Ishikawa (cell line): ENCODE results near the gene RFFL.

Experiments
- CEBPB ChIP-seq: IDR thresholded peaks from 2 replicates; pipeline ENCODE4 v1.6.1; 2012
- CREB1 ChIP-seq: IDR thresholded peaks from 2 replicates; pipeline ENCODE4 v1.6.1; 2012; ENCODE audit warnings: low read depth
- EGR1 ChIP-seq: IDR thresholded peaks from 2 replicates; pipeline ENCODE4 v1.6.1; 2012
- EP300 ChIP-seq: IDR thresholded peaks from 2 replicates; pipeline ENCODE4 v1.6.1; 2012; ENCODE audit warnings: borderline replicate concordance
- FOXM1 ChIP-seq: IDR thresholded peaks from 2 replicates; pipeline ENCODE4 v1.6.1; 2012; ENCODE audit warnings: low read depth, borderline replicate concordance
- NFIC ChIP-seq: IDR thresholded peaks from 2 replicates; pipeline ENCODE4 v1.6.1; 2012
- RAD21 ChIP-seq: IDR thresholded peaks from 2 replicates; pipeline ENCODE4 v1.6.1; 2012; ENCODE audit warnings: low read depth
- TAF1 ChIP-seq: IDR thresholded peaks from 2 replicates; pipeline ENCODE4 v1.6.1; 2012; ENCODE audit warnings: low read depth, mild to moderate bottlenecking
- TCF12 ChIP-seq: IDR thresholded peaks from 2 replicates; pipeline ENCODE4 v1.6.1; 2012; ENCODE audit warnings: low read depth
- TEAD4 ChIP-seq: IDR thresholded peaks from 2 replicates; pipeline ENCODE4 v1.6.1; 2012
- YY1 ChIP-seq: IDR thresholded peaks from 2 replicates; pipeline ENCODE4 v1.6.1; 2012; ENCODE audit warnings: low read depth
- ZBTB7A ChIP-seq: IDR thresholded peaks from 2 replicates; pipeline ENCODE4 v1.6.1; 2012; ENCODE audit warnings: low read depth
- TF ChIP-seq, protein P1 (sequence below): IDR thresholded peaks from 2 replicates; pipeline ENCODE4 v1.6.1; 2012; ENCODE audit warnings: low read depth, mild to moderate bottlenecking
- TF ChIP-seq, protein P2 (sequence below): IDR thresholded peaks from 2 replicates; pipeline ENCODE4 v1.6.1; 2012
- TF ChIP-seq, protein P3 (sequence below): IDR thresholded peaks from 2 replicates; pipeline ENCODE4 v1.6.1; 2012

Gene RFFL

DNA sequence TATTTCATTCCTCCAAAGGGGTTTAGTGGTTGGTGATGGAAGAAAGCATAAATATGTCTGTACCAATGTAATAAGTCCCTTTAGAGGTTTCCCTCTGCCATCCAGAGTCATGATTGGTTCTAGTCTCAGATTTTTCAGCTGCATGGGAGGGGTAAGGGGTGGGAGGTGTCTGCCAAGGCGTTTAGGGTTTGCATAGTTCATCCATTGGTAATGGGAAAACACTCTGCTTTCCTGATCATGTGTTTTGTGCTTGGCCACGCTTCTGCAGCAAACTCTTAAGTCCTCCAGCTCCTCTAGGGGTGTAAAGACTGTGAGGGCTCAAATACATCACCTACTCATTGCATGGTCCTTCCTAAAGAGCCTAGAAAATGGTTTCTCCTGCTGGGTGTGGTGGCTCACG is 53.4 kb downstream of the RFFL start:
- TF ChIP-seq FOXM1 (no peak), TEAD4 (no peak), YY1 (no peak), CEBPB (no peak), EP300 (no peak), TAF1 (no peak), RAD21 (no peak), EGR1 (no peak), NFIC (no peak), CREB1 (no peak), TCF12 (no peak), ZBTB7A (no peak)
- TF ChIP-seq, protein P1, sequence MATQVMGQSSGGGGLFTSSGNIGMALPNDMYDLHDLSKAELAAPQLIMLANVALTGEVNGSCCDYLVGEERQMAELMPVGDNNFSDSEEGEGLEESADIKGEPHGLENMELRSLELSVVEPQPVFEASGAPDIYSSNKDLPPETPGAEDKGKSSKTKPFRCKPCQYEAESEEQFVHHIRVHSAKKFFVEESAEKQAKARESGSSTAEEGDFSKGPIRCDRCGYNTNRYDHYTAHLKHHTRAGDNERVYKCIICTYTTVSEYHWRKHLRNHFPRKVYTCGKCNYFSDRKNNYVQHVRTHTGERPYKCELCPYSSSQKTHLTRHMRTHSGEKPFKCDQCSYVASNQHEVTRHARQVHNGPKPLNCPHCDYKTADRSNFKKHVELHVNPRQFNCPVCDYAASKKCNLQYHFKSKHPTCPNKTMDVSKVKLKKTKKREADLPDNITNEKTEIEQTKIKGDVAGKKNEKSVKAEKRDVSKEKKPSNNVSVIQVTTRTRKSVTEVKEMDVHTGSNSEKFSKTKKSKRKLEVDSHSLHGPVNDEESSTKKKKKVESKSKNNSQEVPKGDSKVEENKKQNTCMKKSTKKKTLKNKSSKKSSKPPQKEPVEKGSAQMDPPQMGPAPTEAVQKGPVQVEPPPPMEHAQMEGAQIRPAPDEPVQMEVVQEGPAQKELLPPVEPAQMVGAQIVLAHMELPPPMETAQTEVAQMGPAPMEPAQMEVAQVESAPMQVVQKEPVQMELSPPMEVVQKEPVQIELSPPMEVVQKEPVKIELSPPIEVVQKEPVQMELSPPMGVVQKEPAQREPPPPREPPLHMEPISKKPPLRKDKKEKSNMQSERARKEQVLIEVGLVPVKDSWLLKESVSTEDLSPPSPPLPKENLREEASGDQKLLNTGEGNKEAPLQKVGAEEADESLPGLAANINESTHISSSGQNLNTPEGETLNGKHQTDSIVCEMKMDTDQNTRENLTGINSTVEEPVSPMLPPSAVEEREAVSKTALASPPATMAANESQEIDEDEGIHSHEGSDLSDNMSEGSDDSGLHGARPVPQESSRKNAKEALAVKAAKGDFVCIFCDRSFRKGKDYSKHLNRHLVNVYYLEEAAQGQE: no peak
- TF ChIP-seq, protein P2, sequence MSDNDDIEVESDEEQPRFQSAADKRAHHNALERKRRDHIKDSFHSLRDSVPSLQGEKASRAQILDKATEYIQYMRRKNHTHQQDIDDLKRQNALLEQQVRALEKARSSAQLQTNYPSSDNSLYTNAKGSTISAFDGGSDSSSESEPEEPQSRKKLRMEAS: no peak
- TF ChIP-seq, protein P3, sequence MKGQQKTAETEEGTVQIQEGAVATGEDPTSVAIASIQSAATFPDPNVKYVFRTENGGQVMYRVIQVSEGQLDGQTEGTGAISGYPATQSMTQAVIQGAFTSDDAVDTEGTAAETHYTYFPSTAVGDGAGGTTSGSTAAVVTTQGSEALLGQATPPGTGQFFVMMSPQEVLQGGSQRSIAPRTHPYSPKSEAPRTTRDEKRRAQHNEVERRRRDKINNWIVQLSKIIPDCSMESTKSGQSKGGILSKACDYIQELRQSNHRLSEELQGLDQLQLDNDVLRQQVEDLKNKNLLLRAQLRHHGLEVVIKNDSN: no peak

DNA sequence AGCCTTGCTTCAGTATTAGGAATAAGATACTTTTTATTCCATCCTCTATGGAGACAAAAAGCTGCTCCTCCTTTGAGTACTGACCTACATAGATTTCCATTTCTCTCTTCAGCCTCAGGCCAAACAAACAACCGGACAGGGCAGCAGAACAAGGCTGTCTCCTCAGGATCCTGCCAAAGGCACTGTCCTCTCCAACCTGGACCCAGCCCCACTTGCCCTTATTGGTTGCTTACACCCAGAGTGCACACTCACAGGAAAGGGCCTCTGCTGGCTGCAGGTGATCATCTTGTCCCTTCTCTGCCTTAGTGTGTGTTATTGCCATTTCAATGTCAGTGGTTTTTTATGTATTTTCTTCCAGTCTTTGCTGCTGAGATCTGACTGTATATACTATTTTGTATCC is 56.5 kb downstream of the RFFL start:
- no peak for TF ChIP-seq YY1

DNA sequence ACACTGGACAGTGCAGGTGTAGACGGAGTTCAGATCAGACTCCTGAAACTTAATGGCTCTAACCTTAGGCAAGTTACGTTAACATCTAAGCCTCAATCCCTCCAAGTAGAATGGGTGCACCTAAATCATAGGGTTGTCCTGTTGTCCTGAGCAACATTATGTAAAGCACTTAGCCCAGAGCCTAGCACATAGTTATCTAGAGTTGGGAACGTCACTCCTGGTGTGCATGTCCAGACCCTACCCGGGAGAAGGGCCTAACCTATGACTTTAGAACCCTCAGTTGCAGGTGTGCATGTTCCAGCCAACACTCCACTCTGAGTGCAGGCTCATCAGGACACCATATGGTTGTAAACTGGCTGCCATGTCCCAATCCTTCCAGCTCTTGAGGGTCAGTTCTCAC is 57.2 kb downstream of the RFFL start:
- no peak for TF ChIP-seq YY1
- no peak for TF ChIP-seq TCF12
- no peak for TF ChIP-seq FOXM1
- no peak for TF ChIP-seq CEBPB
- no peak for TF ChIP-seq TAF1
- TF ChIP-seq RAD21: no peak
- no peak for TF ChIP-seq ZBTB7A
- TF ChIP-seq EGR1: no peak
- TF ChIP-seq, protein P2: no peak
- TF ChIP-seq NFIC: no peak
- TF ChIP-seq, protein P1: no peak
- TF ChIP-seq EP300: no peak
- no peak for TF ChIP-seq CREB1
- TF ChIP-seq, protein P3: no peak
- TF ChIP-seq TEAD4: no peak

DNA sequence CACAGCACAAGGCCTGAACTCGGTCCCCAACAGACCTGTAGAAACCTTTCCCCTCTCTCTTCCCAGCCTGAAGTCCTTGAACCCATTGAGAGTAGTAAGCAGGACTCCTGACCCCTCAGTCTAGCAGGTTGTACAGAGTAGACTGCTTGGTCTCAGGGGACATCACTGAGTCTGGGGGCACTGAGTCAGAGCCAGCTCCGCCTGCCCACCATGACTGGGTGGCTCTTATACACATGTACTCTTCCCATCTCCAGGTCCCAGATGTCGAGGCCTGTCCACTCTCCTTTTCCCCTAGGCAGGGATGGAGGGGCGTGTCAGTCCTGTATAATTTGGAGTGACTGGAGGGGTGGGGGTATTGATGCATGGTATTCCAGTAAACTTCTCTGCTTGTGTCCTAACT is 59.7 kb downstream of the RFFL start:
- TF ChIP-seq, protein P1: no peak
- no peak for TF ChIP-seq TEAD4
- no peak for TF ChIP-seq TAF1
- TF ChIP-seq, protein P2: no peak
- no peak for TF ChIP-seq RAD21
- TF ChIP-seq TCF12: no peak
- no peak for TF ChIP-seq NFIC
- TF ChIP-seq EGR1: no peak
- no peak for TF ChIP-seq ZBTB7A
- TF ChIP-seq EP300: no peak

DNA sequence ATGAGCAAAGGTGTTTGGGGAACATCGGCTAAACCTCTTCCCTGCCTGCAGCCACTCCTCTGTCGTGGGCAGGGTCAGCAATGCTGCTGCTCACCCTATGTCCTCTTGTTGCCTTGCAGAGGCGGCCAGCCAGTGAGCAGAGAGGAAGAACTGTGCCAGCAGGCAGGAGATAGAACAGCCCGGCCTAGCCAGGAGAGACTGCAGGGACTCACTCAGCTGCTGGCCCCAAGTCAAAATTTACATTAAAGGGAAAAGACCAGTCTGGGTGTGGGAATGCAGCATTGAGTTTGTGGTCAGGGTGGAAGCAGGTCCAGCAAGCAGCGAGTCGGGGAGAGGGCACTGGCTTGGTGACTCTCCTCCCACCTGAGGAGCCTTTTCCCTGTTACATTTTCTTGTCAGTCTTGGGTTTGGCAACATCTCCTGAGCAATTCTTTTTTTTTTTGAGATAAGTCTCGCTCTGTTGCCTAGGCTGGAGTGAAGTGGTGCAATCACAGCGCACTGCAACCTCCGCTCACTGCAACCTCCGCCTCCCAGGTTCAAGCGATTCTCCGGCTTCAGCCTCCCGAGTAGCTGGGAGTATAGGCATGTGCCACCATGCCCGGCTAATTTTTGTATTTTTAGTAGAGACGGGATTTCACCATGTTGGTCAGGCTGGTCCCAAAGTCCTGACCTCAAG is 60.5 kb downstream of the RFFL start:
- TF ChIP-seq TEAD4: no peak
- TF ChIP-seq RAD21: no peak
- TF ChIP-seq, protein P1: no peak
- no peak for TF ChIP-seq TAF1
- no peak for TF ChIP-seq FOXM1
- no peak for TF ChIP-seq NFIC
- no peak for TF ChIP-seq EGR1
- TF ChIP-seq TCF12: no peak
- no peak for TF ChIP-seq ZBTB7A
- no peak for TF ChIP-seq CEBPB
- TF ChIP-seq, protein P2: no peak
- TF ChIP-seq YY1: no peak
- no peak for TF ChIP-seq EP300
- TF ChIP-seq, protein P3: no peak
- no peak for TF ChIP-seq CREB1
